Measurements from ENCODE around the gene ABCA2.

ABCA2 gene, protein sequence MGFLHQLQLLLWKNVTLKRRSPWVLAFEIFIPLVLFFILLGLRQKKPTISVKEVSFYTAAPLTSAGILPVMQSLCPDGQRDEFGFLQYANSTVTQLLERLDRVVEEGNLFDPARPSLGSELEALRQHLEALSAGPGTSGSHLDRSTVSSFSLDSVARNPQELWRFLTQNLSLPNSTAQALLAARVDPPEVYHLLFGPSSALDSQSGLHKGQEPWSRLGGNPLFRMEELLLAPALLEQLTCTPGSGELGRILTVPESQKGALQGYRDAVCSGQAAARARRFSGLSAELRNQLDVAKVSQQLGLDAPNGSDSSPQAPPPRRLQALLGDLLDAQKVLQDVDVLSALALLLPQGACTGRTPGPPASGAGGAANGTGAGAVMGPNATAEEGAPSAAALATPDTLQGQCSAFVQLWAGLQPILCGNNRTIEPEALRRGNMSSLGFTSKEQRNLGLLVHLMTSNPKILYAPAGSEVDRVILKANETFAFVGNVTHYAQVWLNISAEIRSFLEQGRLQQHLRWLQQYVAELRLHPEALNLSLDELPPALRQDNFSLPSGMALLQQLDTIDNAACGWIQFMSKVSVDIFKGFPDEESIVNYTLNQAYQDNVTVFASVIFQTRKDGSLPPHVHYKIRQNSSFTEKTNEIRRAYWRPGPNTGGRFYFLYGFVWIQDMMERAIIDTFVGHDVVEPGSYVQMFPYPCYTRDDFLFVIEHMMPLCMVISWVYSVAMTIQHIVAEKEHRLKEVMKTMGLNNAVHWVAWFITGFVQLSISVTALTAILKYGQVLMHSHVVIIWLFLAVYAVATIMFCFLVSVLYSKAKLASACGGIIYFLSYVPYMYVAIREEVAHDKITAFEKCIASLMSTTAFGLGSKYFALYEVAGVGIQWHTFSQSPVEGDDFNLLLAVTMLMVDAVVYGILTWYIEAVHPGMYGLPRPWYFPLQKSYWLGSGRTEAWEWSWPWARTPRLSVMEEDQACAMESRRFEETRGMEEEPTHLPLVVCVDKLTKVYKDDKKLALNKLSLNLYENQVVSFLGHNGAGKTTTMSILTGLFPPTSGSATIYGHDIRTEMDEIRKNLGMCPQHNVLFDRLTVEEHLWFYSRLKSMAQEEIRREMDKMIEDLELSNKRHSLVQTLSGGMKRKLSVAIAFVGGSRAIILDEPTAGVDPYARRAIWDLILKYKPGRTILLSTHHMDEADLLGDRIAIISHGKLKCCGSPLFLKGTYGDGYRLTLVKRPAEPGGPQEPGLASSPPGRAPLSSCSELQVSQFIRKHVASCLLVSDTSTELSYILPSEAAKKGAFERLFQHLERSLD (N-terminal part only)

DNA sequence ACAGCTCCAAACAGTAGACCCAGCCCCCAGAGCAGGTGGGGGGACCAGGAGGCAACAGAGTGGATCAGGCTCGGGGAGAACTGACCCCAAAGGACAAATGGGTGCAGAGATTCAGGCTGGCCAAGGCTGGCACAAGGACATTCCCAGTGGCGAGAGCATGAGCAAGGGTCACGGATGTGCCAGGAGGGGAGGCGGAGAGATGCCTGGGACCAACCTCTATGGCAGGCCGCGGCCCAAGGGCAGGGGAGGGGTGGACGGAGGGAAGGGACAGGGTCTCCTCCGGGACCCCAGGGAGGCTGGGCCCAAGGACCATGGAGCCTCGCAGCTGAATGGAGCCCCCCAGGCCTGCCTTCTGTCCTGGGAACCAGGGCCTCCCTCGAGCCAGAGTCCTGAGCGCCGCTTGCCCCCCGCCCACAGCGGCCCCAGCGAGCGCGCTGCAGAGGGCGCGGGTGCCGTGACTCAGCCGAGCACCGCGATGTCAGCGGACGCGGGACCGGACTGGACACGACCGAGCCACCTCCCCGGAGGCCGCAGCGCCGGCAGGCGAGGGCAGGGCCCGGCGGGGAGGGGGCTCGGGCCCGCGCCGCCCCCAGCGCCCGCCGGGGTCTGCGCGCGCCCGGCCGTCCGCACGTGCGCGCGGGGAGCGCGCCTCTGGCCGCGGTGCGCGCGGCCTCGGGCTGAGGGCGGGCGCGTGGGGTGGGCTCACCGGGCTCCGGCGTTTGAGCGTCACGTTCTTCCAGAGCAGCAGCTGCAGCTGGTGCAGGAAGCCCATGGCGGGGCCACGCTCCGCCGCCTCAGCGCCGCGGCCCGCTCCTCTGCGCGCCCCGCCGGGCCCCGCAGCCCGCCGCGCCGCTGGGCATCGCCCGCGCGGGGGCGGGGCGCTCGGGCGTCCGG lies at the start of gene ABCA2:
Gene ABCA2, minus strand, starts transcription at position 869 of the 894 bp plus-strand sequence. Its CDS starts 97 bp downstream, at position 772.
- no peak for DNase-seq

GRCh38 chr9:137077010-137077747 lies 49.1 kb upstream of the ABCA2 start, which contains the start of gene UAP1L1:
UAP1L1 (plus strand) TSS chr9:137077517; CDS start chr9:137077533, 16 bp downstream.
- DNase-seq: peak; percentile 53

GRCh38 chr9:137076636-137077009 lies 48.6 kb upstream of the ABCA2 start:
- no peak for DNase-seq

DNA sequence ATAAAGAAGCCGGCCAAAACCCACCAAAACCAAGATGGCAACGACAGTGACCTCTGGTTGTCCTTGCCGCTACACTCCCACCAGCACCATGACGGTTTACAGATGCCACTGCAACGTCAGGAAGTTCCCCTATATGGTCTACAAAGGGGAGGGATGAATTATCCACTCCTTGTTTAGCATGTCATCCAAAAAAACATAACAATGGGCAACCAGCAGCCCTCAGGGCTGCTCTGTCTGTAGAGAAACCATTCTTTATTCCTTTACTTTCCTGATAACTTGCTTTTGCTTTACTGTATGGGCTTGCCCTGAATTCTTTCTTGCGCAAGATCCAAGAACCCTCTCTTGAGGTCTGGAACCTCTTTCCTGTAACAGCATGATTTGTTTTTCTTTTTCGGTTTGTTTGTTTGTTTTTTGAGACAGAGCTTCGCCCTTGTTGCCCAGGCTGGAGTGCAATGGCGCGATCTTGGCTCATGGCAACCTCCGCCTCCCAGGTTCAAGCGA lies 47.3 kb upstream of the ABCA2 start:
- DNase-seq: no peak

DNA sequence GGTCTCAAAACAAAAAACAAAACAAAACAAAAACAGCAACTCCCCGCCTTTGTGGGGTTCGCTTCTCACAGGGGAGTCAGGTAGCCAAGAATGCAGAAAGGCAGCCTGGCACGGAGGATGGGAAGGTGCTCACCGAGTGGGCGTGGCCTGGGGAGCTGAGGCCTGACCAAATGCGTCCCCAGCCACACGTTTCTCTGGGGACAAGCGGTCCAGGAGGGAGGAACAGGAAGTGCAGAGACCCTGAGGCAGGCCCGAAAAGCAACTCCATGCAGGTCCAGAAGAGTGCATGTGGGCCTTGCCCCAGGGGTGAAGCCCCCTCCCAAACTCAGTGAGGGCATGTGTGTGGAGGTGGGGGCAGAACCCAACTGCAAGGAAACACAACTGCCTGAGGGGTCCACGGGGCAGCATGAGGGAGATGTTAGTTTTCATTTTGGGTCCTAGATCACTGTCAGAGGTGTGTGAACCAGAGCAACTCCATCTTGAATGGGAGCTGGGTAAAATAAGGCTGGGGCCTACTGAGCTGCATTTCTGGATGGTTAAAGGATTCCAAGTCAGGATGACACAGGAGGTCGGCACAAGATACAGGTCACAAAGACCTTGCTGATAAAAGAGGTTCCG lies 46.7 kb upstream of the ABCA2 start:
- DNase-seq: no peak

GRCh38 chr9:137073992-137074399 lies 46.0 kb upstream of the ABCA2 start:
- DNase-seq: no peak

GRCh38 chr9:137071282-137071681 lies 43.2 kb upstream of the ABCA2 start:
- no peak for DNase-seq

DNA sequence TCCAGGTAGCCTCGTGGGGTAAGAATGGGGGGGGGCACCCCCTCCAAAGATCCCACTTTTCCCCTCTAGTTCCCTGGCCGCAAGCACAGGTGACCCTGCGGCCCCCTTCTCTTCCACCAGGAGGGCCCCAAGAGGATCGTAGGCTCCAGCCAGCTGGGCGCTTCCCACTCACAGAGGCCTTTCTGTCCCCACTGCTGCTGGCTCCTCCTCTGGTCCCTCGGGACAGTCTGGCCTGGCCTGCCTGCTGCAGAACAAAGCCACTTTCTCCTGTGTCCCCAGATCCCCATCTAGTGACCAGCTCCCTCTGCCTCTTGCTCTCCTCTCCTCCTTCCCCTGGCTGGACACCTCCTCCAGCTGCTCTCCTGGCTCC lies 42.9 kb upstream of the ABCA2 start:
- no peak for DNase-seq

DNA sequence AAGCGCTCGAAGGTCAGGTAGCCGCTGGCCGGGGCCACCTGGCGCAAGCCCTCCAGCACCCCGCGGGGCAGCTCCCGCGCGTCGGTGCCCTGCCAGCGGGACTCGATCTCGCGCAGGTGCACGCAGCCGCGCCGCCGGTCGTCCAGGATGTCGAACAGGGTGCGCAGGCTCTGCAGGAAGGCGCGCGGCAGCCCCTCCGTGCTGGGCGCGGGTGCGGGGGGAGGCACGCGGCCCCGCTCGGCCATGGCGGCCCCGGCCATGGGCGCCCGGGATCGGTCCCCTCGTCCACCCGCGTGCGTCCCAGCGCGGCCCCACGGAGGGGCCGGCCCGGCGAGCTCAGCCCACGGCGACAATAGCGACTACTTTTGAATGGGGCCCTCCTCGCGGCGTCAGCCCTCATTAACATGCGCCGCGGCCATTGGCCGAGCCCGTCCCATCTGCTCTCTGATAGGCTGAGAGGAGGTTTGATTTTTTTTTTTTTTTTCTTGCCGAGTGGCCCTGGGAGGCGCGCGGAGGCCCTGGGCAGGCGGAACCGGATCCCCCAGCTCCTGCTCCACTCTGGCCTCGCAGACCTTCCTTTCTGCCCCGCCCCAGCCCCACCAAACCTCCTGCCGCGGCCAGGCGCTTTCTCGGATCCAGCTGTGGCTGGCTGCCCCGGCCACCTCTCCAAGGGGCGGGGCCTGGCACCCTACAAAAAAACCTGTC lies 42.3 kb upstream of the ABCA2 start, which contains the start of gene SAPCD2:
Gene SAPCD2, minus strand, starts transcription at position 357 of the 705 bp plus-strand sequence. Its CDS starts 97 bp downstream, at position 260.
- peak; percentile 87 for DNase-seq

GRCh38 chr9:137069508-137070091 lies 41.6 kb upstream of the ABCA2 start:
- DNase-seq: no peak

DNA sequence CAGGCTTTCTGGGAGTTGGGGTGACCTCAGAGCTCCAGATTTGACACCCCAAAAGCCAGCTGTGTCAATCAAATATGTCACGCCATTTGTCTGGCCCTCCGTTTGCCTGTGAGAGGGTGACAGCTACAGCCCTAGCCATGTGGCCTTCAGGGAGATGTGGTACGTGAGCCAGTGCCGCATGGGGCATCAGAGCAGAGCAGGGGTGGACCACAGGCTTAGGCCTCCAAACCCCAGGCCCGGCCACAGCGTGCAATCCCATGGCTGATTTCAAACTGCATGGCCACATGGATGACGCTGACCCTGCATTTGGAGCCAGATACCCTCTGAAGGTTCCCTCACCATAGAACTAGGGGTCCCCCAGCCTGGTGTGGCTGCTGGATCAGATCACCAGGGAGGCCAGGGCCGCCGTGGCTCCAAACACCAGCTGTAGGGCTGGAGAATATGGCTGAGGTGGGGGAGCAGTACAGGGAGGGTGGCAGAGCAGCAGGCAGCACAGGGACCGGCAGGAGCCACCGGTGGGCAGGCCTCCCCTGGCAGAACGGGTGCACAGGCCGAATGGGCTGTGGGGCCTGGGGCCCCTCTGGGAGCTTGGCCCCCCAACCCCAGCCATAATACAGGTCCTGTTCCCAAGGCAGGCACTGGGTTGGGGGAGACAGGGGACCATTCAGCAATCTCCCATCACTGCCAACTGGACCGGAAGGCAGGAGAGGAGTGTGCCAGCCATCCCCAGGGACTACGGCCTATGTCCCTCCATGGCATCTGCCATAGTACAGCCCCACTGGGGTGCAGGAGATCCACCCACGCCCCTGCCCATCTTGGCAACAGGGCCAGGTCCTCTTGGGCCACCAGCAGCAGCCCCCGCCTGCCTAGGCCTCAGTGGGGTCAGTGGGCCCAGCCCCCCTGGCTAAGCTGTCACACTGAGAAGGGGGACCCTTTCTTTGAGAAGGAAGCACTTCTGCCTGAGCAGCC lies 40.8 kb upstream of the ABCA2 start:
- DNase-seq: no peak

GRCh38 chr9:137067860-137068538 lies 40.0 kb upstream of the ABCA2 start:
- peak; percentile 89 for DNase-seq

DNA sequence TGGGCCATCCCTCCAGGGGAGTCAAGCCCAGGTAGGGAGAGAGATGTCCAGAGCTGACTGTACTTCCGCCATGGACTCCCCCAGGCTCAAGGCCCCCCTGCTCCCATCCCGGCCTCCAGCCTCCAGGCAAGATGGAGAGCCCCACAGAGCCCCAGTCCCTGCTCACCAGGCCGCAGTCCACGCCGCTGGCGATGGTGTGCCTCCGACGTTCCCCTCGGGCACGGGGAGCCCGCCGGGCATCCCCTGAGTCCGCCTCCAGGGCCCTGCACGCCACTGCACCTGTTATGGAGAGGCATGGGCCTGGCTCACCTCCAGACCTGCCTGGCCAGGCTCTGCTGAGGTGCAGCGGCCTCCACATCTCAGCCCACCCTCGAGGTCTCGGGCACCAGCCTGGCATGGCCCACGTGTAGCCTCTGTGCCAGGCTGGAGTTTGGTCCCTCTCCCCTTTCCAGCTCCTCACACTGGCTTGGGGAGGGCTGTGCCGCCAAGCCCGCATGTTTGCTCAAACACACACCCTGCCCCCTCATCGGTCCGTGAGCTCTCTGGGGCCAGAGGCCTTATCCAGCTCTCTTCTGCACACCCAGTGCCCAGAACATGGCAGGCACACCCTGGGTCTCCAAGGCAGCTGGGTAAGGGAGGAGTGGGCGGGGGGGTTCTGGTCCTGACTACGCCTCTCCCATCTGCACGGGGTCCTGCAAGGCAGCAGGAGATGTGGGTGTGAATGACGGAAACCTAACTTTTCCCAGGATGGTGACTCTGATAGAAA lies 38.2 kb upstream of the ABCA2 start:
- DNase-seq: no peak

DNA sequence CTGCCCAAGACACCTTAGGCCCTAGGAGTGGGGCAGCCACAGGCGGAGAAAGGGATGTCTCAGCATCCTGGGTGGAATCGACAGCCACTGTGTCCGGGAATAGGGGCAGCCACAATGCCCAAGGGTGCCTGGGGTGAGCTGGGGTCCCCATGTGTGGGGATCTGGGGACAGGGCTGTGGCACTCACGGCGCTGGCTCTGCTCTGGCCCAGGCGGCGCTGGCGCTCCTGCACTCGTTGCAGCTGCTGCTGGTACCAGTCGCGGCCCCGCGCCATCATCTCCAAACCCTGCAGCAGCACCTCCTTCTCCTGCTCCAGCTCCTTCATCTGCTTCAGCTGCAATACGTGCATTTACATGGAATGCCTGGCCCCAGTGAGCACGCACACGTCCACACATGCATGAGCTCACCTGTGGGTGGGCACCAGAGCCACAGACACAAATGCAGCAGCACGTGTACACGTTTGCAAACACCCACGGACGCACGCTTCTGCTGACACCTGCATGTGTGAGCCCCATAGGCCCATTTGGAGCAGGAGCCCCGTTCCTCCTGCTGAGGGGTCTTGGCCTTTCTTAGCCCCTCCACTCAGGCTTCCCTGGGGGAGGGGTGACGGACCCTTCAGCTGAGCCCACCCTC lies 37.4 kb upstream of the ABCA2 start:
- DNase-seq: no peak

- DNase-seq: no peak
These were observed 36.8 kb upstream of the ABCA2 start for GRCh38 chr9:137064880-137065164.

All from 8988T (cell line).